H1 (cell line): Measurements from ENCODE around the gene SH2D2A. TPM values are rescaled to one million over a fixed set of nuclear protein-coding genes. Genes with fewer than 3 reads are reported as not detected.

Source experiments
- CTCF ChIA-PET: fragments of 300-600 bp; sonication (Branson Sonifier 250); formaldehyde crosslinking; loops from one replicate; lab custom pipeline; 2021; ENCODE audit not compliant: partially characterized antibody; lab: Charles Lee
- POLR2A ChIA-PET: fragments of 300-600 bp; sonication (Branson Sonifier 250); formaldehyde crosslinking; loops from one replicate; lab custom pipeline; 2021; ENCODE audit warnings: inconsistent platforms; ENCODE audit not compliant: partially characterized antibody; lab: Charles Lee
- DNase-seq, 2 experiments: peaks; one replicate each; pipeline versions ENCODE4 v3.0.0 to v3.0.0-alpha.2; 2010 to 2022; ENCODE audit warnings: low spot score in 2 of 2, low read depth in 1 of 2, mixed read lengths in 1 of 2
- FAIRE-seq: peaks from 2 replicates; lab custom pipeline; 2011; peaks lifted over from hg19 to GRCh38; lab: Jason Lieb, UNC
- H2AFZ ChIP-seq: 2 replicates; pipeline ENCODE4 v1.8.1; 2012; ENCODE audit warnings: low read length, inconsistent platforms
- H2AK5ac ChIP-seq: 2 replicates; pipeline ENCODE4 v1.6.1; 2013; ENCODE audit warnings: low read depth, low read length
- H2BK120ac ChIP-seq: replicated peaks from 2 replicates; pipeline ENCODE3; 2013; ENCODE audit warnings: low read depth, low read length, inconsistent platforms
- H2BK12ac ChIP-seq: 2 replicates; pipeline ENCODE4 v1.6.1; 2013; ENCODE audit warnings: low read depth, low read length
- H2BK15ac ChIP-seq: 2 replicates; pipeline ENCODE4 v1.6.1; 2013; ENCODE audit warnings: low read length
- H2BK20ac ChIP-seq: 2 replicates; pipeline ENCODE4 v1.6.1; 2013; ENCODE audit warnings: low read length
- H2BK5ac ChIP-seq: 2 replicates; pipeline ENCODE4 v1.6.1; 2013; ENCODE audit warnings: low read depth, low read length
- H3K14ac ChIP-seq: 2 replicates; pipeline ENCODE4 v1.6.1; 2013; ENCODE audit warnings: inconsistent platforms; ENCODE audit not compliant: insufficient read length
- H3K18ac ChIP-seq: 2 replicates; pipeline ENCODE4 v1.6.1; 2013; ENCODE audit warnings: low read length; ENCODE audit errors: extremely low read depth
- H3K23ac ChIP-seq: 2 replicates; pipeline ENCODE4 v1.6.1; 2013; ENCODE audit warnings: inconsistent platforms; ENCODE audit not compliant: insufficient read length
- H3K23me2 ChIP-seq: 2 replicates; pipeline ENCODE4 v1.6.1; 2013; ENCODE audit warnings: low read depth, low read length
- H3K27ac ChIP-seq: 2 replicates; pipeline ENCODE4 v1.6.1; 2011; ENCODE audit warnings: low read depth, low read length, inconsistent platforms
- H3K27me3 ChIP-seq, 4 experiments: replicated peaks in 1 of 4; 1 replicate in 1 of 4; 2 replicates in 3 of 4; pipeline versions ENCODE4 v1.6.1 to v1.8.1; 2011 to 2013; ENCODE audit warnings: low read length in 3 of 4, mild to moderate bottlenecking in 3 of 4, inconsistent platforms in 2 of 4, mixed read lengths in 2 of 4, moderate library complexity in 1 of 4; ENCODE audit not compliant: control insufficient read depth in 3 of 4, insufficient read depth in 3 of 4; ENCODE audit errors: extremely low read depth in 1 of 4
- H3K36me3 ChIP-seq, 4 experiments: 2 replicates each; pipeline versions ENCODE4 v1.6.1 to v1.8.1; 2011 to 2013; ENCODE audit warnings: mild to moderate bottlenecking in 4 of 4, low read length in 3 of 4, moderate library complexity in 2 of 4, control low read depth in 1 of 4, inconsistent platforms in 1 of 4; ENCODE audit not compliant: insufficient read depth in 4 of 4, control insufficient read depth in 2 of 4
- H3K4ac ChIP-seq: replicated peaks from 2 replicates; pipeline ENCODE3; 2013; ENCODE audit warnings: low read length, low read depth, mixed read lengths, inconsistent platforms; ENCODE audit not compliant: insufficient read length
- H3K4me1 ChIP-seq, 4 experiments: replicated peaks in 1 of 4; 1 replicate in 1 of 4; 2 replicates in 3 of 4; pipeline versions ENCODE4 v1.6.1 to v1.8.1; 2011 to 2013; ENCODE audit warnings: low read length in 3 of 4, inconsistent platforms in 2 of 4, mixed read lengths in 1 of 4; ENCODE audit not compliant: insufficient read depth in 4 of 4, control insufficient read depth in 3 of 4
- H3K4me2 ChIP-seq, 2 experiments: 2 replicates each; pipeline versions ENCODE4 v1.6.1 to v1.8.1; 2011 to 2013; ENCODE audit warnings: low read depth in 2 of 2, low read length in 2 of 2, control low read depth in 1 of 2, inconsistent platforms in 1 of 2, mild to moderate bottlenecking in 1 of 2; ENCODE audit not compliant: insufficient read depth in 1 of 2
- H3K4me3 ChIP-seq, 4 experiments: fragments of 200-600, 300-600 bp in 1 of 4; sonication (generic), shearing (Covaris generic), sonication (Bioruptor Twin) in 1 of 4; 2 replicates each; pipeline versions ENCODE4 v1.5.1 to v1.8.1; 2011 to 2016; ENCODE audit warnings: low read length in 4 of 4, low read depth in 3 of 4, control low read depth in 2 of 4, inconsistent platforms in 2 of 4, mild to moderate bottlenecking in 2 of 4, mixed read lengths in 1 of 4, moderate library complexity in 1 of 4; ENCODE audit not compliant: insufficient read depth in 2 of 4; ENCODE audit errors: extremely low read depth in 1 of 4
- H3K56ac ChIP-seq: replicated peaks from 2 replicates; pipeline ENCODE3; 2013; ENCODE audit warnings: low read depth, mild to moderate bottlenecking, mixed read lengths, low read length, inconsistent platforms; ENCODE audit not compliant: insufficient read length
- H3K79me1 ChIP-seq: 2 replicates; pipeline ENCODE4 v1.6.1; 2013; ENCODE audit warnings: low read depth, low read length, control low read depth
- H3K79me2 ChIP-seq, 2 experiments: 2 replicates each; pipeline versions ENCODE4 v1.6.1 to v1.8.1; 2012 to 2013; ENCODE audit warnings: low read length in 2 of 2, mild to moderate bottlenecking in 2 of 2, inconsistent platforms in 1 of 2; ENCODE audit not compliant: insufficient read depth in 2 of 2, control insufficient read depth in 1 of 2
- H3K9ac ChIP-seq, 4 experiments: replicated peaks in 1 of 4; 1 replicate in 1 of 4; 2 replicates in 3 of 4; pipeline versions ENCODE4 v1.6.1 to v1.8.1; 2011 to 2013; ENCODE audit warnings: low read depth in 3 of 4, low read length in 3 of 4, control low read depth in 2 of 4, mild to moderate bottlenecking in 2 of 4, moderate library complexity in 2 of 4, inconsistent platforms in 1 of 4; ENCODE audit errors: extremely low read depth in 1 of 4
- H3K9me3 ChIP-seq, 2 experiments: 2 replicates each; pipeline versions ENCODE4 v1.6.1 to v1.8.1; 2012 to 2013; ENCODE audit warnings: mild to moderate bottlenecking in 2 of 2, moderate library complexity in 2 of 2, control low read depth in 1 of 2, inconsistent platforms in 1 of 2, low read depth in 1 of 2, low read length in 1 of 2, mixed read lengths in 1 of 2; ENCODE audit not compliant: insufficient read depth in 2 of 2
- H4K20me1 ChIP-seq, 2 experiments: replicated peaks in 1 of 2; 2 replicates each; pipeline versions ENCODE3 to v1.8.1; 2011 to 2013; ENCODE audit warnings: inconsistent platforms in 2 of 2, low read length in 2 of 2, mild to moderate bottlenecking in 1 of 2; ENCODE audit not compliant: insufficient read depth in 2 of 2, control insufficient read depth in 1 of 2
- H4K5ac ChIP-seq: 2 replicates; pipeline ENCODE4 v1.6.1; 2013; ENCODE audit warnings: low read length, low read depth, mixed read lengths, inconsistent platforms; ENCODE audit not compliant: insufficient read length
- H4K8ac ChIP-seq: 2 replicates; pipeline ENCODE4 v1.8.0; 2013; ENCODE audit warnings: mild to moderate bottlenecking, moderate library complexity, low read length, inconsistent platforms; ENCODE audit not compliant: insufficient read depth; ENCODE audit errors: extremely low read depth
- H4K91ac ChIP-seq: replicated peaks from 2 replicates; pipeline ENCODE3; 2013; ENCODE audit warnings: low read length, mixed read lengths, inconsistent platforms; ENCODE audit not compliant: insufficient read length
- CBX5 ChIP-seq: fragments of 300-800, 300-1000 bp; sonication (generic); IDR thresholded peaks from 2 replicates; pipeline ENCODE4 v1.7.1; 2016; ENCODE audit warnings: antibody characterized with exemption, low read length, low read depth
- CBX8 ChIP-seq: fragments of 300-800, 300-1000 bp; sonication (generic); IDR thresholded peaks from 2 replicates; pipeline ENCODE4 v1.7.1; 2016; ENCODE audit warnings: low read depth, low read length, borderline replicate concordance
- EZH2 ChIP-seq: fragments of 200-600 bp; sonication (generic); IDR thresholded peaks from 2 replicates; pipeline ENCODE4 v1.7.1; 2012; ENCODE audit warnings: low read depth, mild to moderate bottlenecking, moderate library complexity, low read length, inconsistent platforms; ENCODE audit not compliant: severe bottlenecking
- HDAC2 ChIP-seq, 2 experiments: fragments of 300-600 bp in 1 of 2; sonication (generic) in 1 of 2; IDR thresholded peaks; 2 replicates each; pipeline ENCODE4 v1.6.1; 2011 to 2012; ENCODE audit warnings: low read depth in 2 of 2, low read length in 2 of 2, mild to moderate bottlenecking in 2 of 2, moderate library complexity in 2 of 2, borderline replicate concordance in 1 of 2, inconsistent platforms in 1 of 2
- POLR2A ChIP-seq, 2 experiments: IDR thresholded peaks; 1 replicate in 1 of 2; 2 replicates in 1 of 2; pipeline ENCODE4 v1.6.1; 2011; ENCODE audit warnings: low read depth in 2 of 2, low read length in 2 of 2, mild to moderate bottlenecking in 2 of 2; ENCODE audit errors: control extremely low read depth in 1 of 2
- RNF2 ChIP-seq: fragments of 200-900, 300-1000 bp; sonication (generic); IDR thresholded peaks from 2 replicates; pipeline ENCODE4 v1.7.1; 2016; ENCODE audit warnings: borderline replicate concordance, low read depth, mild to moderate bottlenecking, antibody characterized with exemption, low read length; ENCODE audit not compliant: poor library complexity, severe bottlenecking; ENCODE audit errors: missing control alignments
- SIRT6 ChIP-seq: IDR thresholded peaks from one replicate; pipeline ENCODE4 v1.7.1; 2012; ENCODE audit warnings: low read length, inconsistent platforms
- WGBS, 2 experiments: shearing (Covaris generic) in 1 of 2; methylation state at CpG; one replicate each; pipeline versions ENCODE4 v1.1.6 to v1.1.7; 2013 to 2015; ENCODE audit warnings: low lambda C conversion rate in 2 of 2, mixed read lengths in 2 of 2, inconsistent platforms in 1 of 2, low coverage in 1 of 2, missing lambda C conversion rate in 1 of 2; ENCODE audit not compliant: insufficient replicate concordance in 2 of 2, insufficient coverage in 1 of 2, insufficient read length in 1 of 2; ENCODE audit errors: extremely low coverage in 1 of 2, missing lambda C conversion rate in 1 of 2; 5-methylcytosine and 5-hydroxymethylcytosine counted together
- polyA plus RNA-seq, 7 experiments: library from polyadenylated mRNA; depleted of rRNA in 3 of 7; stranded (reverse) in 5 of 7; unstranded in 2 of 7; fragments of >200 nt in 5 of 7; fragments of 200-250 nt in 2 of 7; gene quantifications; 1 replicate in 5 of 7; 2 replicates in 1 of 7; 4 replicates in 1 of 7; pipeline versions ENCODE4 v1.2.1 to v1.2.3, GENCODE V29; 2011 to 2013; ENCODE audit warnings: missing spikeins in 2 of 7, mixed read lengths in 2 of 7
- total RNA-seq: library from RNA; stranded (reverse); fragmentation: NEBNext Ultra II Directional; extraction: Animal tissue kit (Norgen Biotek cat#: 25700); gene quantifications from 2 replicates; pipeline ENCODE4 v1.2.1, GENCODE V29; 2021
- TF ChIP-seq, protein P1 (sequence below): IDR thresholded peaks from 2 replicates; pipeline ENCODE4 v1.6.1; 2012; ENCODE audit warnings: inconsistent platforms
- TF ChIP-seq, protein P2 (sequence below): IDR thresholded peaks from 2 replicates; pipeline ENCODE4 v1.6.1; 2011; ENCODE audit warnings: low read length, improper control_type of control experiment

SH2D2A gene
- total and polyA plus RNA-seq, 2 of the 8 experiments (the other 6 are each of a cell fraction or from before 2014, with no cell fraction given), result 3.3 to 7.9 TPM

DNA sequence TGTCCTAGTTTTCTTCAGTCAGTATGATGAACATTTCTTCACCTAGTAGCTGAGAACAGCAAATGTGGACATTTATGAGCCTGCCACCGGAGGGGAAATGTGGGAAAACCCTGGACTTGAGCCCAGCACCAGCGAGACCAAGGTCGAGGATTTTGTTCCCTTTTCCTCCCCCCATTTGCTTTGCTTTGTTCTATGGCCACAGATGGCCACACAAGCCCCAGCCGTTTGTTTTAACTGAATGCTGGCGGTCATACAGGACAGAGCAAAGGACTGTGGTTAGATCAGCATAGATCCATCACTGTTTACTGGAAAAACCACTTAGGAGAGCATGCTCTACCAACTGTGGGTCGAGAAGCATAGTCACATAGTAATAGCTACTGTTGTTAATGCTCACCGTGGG is 20.9 kb downstream of the SH2D2A start:
- Histone ChIP-seq H3K4me1 (no peaks in the 10 kb centered on the region), H2BK15ac (no peak overlapping the region), H3K4ac (no peak overlapping the region), H3K9ac (no peak overlapping the region), H4K8ac (no peak overlapping the region), H3K79me2 (no peaks in the 10 kb centered on the region), H2AK5ac (no peak overlapping the region), H2BK5ac (no peak overlapping the region), H3K4me2 (no peak overlapping the region), H2AFZ (no peak overlapping the region), H4K20me1 (peaks cover 3 to 8% of the 10 kb centered on the region in 2 experiments), H3K18ac (no peak overlapping the region), H3K4me3 (no peak overlapping the region), H3K9me3 (no peaks in the 10 kb centered on the region), H3K27ac (no peak overlapping the region), H2BK120ac (no peak overlapping the region), H3K23me2 (0 out of 2 replicates have a peak, but pooled peaks cover 2% of the 10 kb centered on the region), H3K79me1 (peaks cover 3% of the 10 kb centered on the region), H3K56ac (no peak overlapping the region), H3K14ac (no peak overlapping the region), H3K36me3 (peaks cover 33 to 85% (median 70%) of the 10 kb centered on the region in 4 experiments), H2BK20ac (no peak overlapping the region), H3K27me3 (no peaks in the 10 kb centered on the region), H4K91ac (no peak overlapping the region), H4K5ac (no peak overlapping the region), H2BK12ac (no peak overlapping the region), H3K23ac (no peak overlapping the region)
- 87% methylated on average over 7 of the region's 7 CpGs; no CpG with 5 or more reads in 1 of the 2 experiments for WGBS, 2 experiments
- no peak for DNase-seq
- FAIRE-seq, result no peak
- ChIA-PET POLR2A (interaction anchor here (1.1 to 1.5 kb wide), 3 partner anchors 9 to 67 kb away, joined by 3 to 4 read pairs (median 4); no protein-coding TSS in a partner anchor), CTCF (interaction anchor here (0.7 to 31.8 kb wide), 18 partner anchors 10 to 133 kb away, joined by 3 to 491 read pairs (median 12); partner anchors contain the start of genes INSRR, ISG20L2, METTL25B and NTRK1)
- TF ChIP-seq POLR2A (IDR thresholded peaks at IDR 0.05; ENCODE audit: control extremely low read depth in 1 of 2, low read depth in 2 of 2, low read length in 2 of 2), result no peak
- TF ChIP-seq, protein P1, sequence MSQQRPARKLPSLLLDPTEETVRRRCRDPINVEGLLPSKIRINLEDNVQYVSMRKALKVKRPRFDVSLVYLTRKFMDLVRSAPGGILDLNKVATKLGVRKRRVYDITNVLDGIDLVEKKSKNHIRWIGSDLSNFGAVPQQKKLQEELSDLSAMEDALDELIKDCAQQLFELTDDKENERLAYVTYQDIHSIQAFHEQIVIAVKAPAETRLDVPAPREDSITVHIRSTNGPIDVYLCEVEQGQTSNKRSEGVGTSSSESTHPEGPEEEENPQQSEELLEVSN, result no peak
- no peak for TF ChIP-seq RNF2
- TF ChIP-seq CBX5, result no peak
- TF ChIP-seq, protein P2, sequence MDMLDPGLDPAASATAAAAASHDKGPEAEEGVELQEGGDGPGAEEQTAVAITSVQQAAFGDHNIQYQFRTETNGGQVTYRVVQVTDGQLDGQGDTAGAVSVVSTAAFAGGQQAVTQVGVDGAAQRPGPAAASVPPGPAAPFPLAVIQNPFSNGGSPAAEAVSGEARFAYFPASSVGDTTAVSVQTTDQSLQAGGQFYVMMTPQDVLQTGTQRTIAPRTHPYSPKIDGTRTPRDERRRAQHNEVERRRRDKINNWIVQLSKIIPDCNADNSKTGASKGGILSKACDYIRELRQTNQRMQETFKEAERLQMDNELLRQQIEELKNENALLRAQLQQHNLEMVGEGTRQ, result no peak
- TF ChIP-seq SIRT6, result no peak
- TF ChIP-seq CBX8, result no peak
- TF ChIP-seq EZH2, result no peak
- TF ChIP-seq HDAC2 (IDR thresholded peaks at IDR 0.05; ENCODE audit: borderline replicate concordance in 1 of 2, low read depth in 2 of 2, low read length in 2 of 2), result no peak
